Vagina (tissue), 2 donors: ENCODE results near the gene CYP4F3. TPM values are rescaled to one million over a fixed set of nuclear protein-coding genes. Genes with fewer than 3 reads are reported as not detected.
"Not testable (repeated sequence)": the region's sequence is repeated elsewhere in the genome, so short reads cannot be mapped to it uniquely, and the experiment has no call there.

Experiments
- DNase-seq, 2 donors: peaks; one replicate each; pipeline ENCODE4 v3.0.0-alpha.2; 2017; ENCODE audit errors: extremely low spot score in 2 of 2
- H3K27ac ChIP-seq: fragments of 200-600 bp; sonication (generic); one replicate; pipeline ENCODE4 v1.5.1; 2019
- H3K27me3 ChIP-seq: fragments of 200-600 bp; sonication (generic); one replicate; pipeline ENCODE4 v1.5.1; 2019
- H3K36me3 ChIP-seq, 2 donors: fragments of 200-600 bp; sonication (generic); one replicate each; pipeline ENCODE4 v1.5.1; 2017 to 2019
- H3K4me1 ChIP-seq: fragments of 200-600 bp; sonication (generic); one replicate; pipeline ENCODE4 v1.5.1; 2019
- H3K4me3 ChIP-seq, 2 donors: fragments of 200-600 bp; sonication (generic); 1 replicate in 1 of 2; 2 replicates in 1 of 2; pipeline ENCODE4 v1.5.1; 2016 to 2019
- H3K9me3 ChIP-seq: fragments of 200-600 bp; sonication (generic); one replicate; pipeline ENCODE4 v1.5.1; 2019
- POLR2A ChIP-seq, 2 donors: fragments of 450-650 bp; IDR thresholded peaks; one replicate each; pipeline ENCODE4 v1.6.1; 2017; ENCODE audit warnings: antibody characterized with exemption in 2 of 2, mild to moderate bottlenecking in 2 of 2, moderate library complexity in 2 of 2
- POLR2AphosphoS5 ChIP-seq, 2 donors: sonication (generic); formaldehyde crosslinking; IDR thresholded peaks; one replicate each; pipeline ENCODE4 v1.9.0; 2017; ENCODE audit warnings: antibody characterized with exemption in 2 of 2, mild to moderate bottlenecking in 2 of 2, low read depth in 1 of 2; ENCODE audit not compliant: insufficient read depth in 1 of 2
- intact Hi-C: fragments of 100-400 bp; cut with DNase I; formaldehyde crosslinking; loops from one replicate; pipeline ENCODE4 v1.15.1; 2023
- total RNA-seq: library from RNA; depleted of rRNA; stranded (reverse); fragments of >200 nt; gene quantifications from one replicate; pipeline ENCODE4 v1.2.3, GENCODE V29; 2016
- TF ChIP-seq, protein P1 (sequence below), 3 experiments: fragments of 450-650 bp in 2 of 3; fragments of 200-600 bp in 1 of 3; sonication (generic) in 1 of 3; IDR thresholded peaks; one replicate each; pipeline ENCODE4 v1.5.1; 2017 to 2019; ENCODE audit warnings: antibody characterized with exemption in 3 of 3, mild to moderate bottlenecking in 2 of 3, moderate library complexity in 2 of 3

The CYP4F3 gene, protein sequence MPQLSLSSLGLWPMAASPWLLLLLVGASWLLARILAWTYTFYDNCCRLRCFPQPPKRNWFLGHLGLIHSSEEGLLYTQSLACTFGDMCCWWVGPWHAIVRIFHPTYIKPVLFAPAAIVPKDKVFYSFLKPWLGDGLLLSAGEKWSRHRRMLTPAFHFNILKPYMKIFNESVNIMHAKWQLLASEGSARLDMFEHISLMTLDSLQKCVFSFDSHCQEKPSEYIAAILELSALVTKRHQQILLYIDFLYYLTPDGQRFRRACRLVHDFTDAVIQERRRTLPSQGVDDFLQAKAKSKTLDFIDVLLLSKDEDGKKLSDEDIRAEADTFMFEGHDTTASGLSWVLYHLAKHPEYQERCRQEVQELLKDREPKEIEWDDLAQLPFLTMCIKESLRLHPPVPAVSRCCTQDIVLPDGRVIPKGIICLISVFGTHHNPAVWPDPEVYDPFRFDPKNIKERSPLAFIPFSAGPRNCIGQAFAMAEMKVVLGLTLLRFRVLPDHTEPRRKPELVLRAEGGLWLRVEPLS
- 29.7 TPM for total RNA-seq

- Histone ChIP-seq H3K9me3 (no peaks in the 10 kb centered on the region), H3K27me3 (no peaks in the 10 kb centered on the region), H3K36me3 (no peaks in the 10 kb centered on the region), H3K27ac (peak within 1 kb of the TSS; percentile 37), H3K4me1 (peaks cover 16% of the 10 kb centered on the region), H3K4me3 (no peak within 1 kb of the TSS)
- intact Hi-C loops: no loop called here
- DNase-seq: peak; percentile 72 to 96
- TF ChIP-seq, protein P1, sequence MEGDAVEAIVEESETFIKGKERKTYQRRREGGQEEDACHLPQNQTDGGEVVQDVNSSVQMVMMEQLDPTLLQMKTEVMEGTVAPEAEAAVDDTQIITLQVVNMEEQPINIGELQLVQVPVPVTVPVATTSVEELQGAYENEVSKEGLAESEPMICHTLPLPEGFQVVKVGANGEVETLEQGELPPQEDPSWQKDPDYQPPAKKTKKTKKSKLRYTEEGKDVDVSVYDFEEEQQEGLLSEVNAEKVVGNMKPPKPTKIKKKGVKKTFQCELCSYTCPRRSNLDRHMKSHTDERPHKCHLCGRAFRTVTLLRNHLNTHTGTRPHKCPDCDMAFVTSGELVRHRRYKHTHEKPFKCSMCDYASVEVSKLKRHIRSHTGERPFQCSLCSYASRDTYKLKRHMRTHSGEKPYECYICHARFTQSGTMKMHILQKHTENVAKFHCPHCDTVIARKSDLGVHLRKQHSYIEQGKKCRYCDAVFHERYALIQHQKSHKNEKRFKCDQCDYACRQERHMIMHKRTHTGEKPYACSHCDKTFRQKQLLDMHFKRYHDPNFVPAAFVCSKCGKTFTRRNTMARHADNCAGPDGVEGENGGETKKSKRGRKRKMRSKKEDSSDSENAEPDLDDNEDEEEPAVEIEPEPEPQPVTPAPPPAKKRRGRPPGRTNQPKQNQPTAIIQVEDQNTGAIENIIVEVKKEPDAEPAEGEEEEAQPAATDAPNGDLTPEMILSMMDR (IDR thresholded peaks at IDR 0.05): no peak
- TF ChIP-seq POLR2A (IDR thresholded peaks at IDR 0.05) (no peak), POLR2AphosphoS5 (IDR thresholded peaks at IDR 0.05; ENCODE audit: insufficient read depth in 1 of 2, low read depth in 1 of 2) (peak; percentile 45 to 65)
Measured at GRCh38 chr19:15640294-15640903, at the start of gene CYP4F3. CYP4F3 (plus strand) TSS chr19:15640897; CDS start chr19:15641416, 519 bp downstream.

DNA sequence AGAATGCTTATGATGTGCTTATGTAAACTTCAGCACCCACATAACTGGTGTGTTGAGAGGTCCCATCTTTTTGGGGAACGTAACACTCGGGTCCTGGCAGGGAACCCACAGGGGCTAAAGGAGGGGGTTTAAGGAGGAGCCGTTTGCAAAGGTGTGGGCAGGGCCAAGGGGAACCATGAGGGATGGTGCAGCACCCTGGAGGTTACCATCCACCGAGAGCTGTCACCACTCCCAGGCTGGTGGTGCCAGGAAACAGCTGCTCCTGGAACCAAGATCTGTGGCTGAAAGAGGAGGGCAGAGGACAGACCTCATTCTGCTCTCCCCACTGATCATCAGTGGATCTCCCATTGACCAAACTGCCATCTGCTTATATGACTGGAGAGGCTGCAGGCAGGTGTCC is 48.9 kb upstream of the CYP4F3 start:
- H3K4me1 ChIP-seq: no peaks in the 10 kb centered on the region
- H3K27ac ChIP-seq: no peak overlapping the region
- no peaks in the 10 kb centered on the region for H3K27me3 ChIP-seq
- DNase-seq: no peak
- TF ChIP-seq POLR2AphosphoS5 (IDR thresholded peaks at IDR 0.05; ENCODE audit: insufficient read depth in 1 of 2, low read depth in 1 of 2) (no peak), POLR2A (IDR thresholded peaks at IDR 0.05) (no peak)
- TF ChIP-seq, protein P1 (IDR thresholded peaks at IDR 0.05): no peak
- no peaks in the 10 kb centered on the region for H3K9me3 ChIP-seq
- no peak overlapping the region for H3K4me3 ChIP-seq
- intact Hi-C loops: no loop called here
- H3K36me3 ChIP-seq: no peaks in the 10 kb centered on the region

DNA sequence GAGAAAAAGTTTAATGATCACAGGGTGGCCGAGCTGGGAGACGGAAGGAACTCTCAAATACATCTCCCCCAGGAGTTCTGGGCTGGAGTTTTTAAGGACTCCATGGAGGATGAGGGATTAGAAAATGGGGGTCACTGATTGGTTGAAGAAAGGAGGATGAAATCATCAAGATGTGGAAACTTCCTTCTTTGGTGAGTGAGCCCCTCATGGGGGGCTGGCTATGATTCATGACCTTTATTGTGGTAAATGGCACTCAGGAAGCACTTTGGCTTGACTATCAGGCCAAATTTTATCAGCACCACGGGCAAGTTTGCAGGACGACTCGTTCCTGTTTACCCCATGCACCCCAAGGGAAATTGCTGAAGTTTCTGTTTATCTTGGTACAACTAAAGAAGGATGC is 48.2 kb upstream of the CYP4F3 start:
- DNase-seq, H3K27me3 ChIP-seq, H3K36me3 ChIP-seq, intact Hi-C loops, H3K4me1 ChIP-seq, H3K27ac ChIP-seq, H3K9me3 ChIP-seq, H3K4me3 ChIP-seq: not testable (repeated sequence)

- H3K9me3 ChIP-seq, DNase-seq, H3K4me1 ChIP-seq, intact Hi-C loops, H3K27me3 ChIP-seq, H3K27ac ChIP-seq, H3K36me3 ChIP-seq, H3K4me3 ChIP-seq: not testable (repeated sequence)
Measured at GRCh38 chr19:15593766-15594165, 46.9 kb upstream of the CYP4F3 start.

DNA sequence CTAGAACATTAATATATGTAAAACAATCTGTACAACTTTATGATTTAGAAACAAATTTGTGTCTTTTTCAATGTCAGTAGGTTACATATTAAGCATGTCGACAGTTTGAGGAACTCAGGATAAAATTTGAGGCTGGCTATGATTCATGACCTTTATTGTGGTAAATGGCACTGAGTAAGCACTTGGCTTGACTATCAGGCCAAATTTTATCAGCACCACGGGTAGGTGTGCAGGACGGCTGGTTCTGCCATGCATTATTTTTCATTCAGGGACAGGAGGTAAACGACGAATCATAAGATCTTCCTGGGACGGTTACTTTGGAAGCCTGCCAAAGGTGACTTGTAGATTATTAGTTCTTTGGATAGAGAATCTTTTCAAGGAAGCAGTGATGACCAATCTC is 45.6 kb upstream of the CYP4F3 start:
- no peaks in the 10 kb centered on the region for H3K4me1 ChIP-seq
- no peaks in the 10 kb centered on the region for H3K36me3 ChIP-seq
- DNase-seq: no peak
- no peak overlapping the region for H3K27ac ChIP-seq
- intact Hi-C loops: no loop called here
- no peak for TF ChIP-seq POLR2AphosphoS5 (IDR thresholded peaks at IDR 0.05; ENCODE audit: insufficient read depth in 1 of 2, low read depth in 1 of 2)
- TF ChIP-seq POLR2A (IDR thresholded peaks at IDR 0.05): no peak
- TF ChIP-seq, protein P1 (IDR thresholded peaks at IDR 0.05): no peak
- H3K9me3 ChIP-seq: no peaks in the 10 kb centered on the region
- H3K27me3 ChIP-seq: no peaks in the 10 kb centered on the region
- no peak overlapping the region for H3K4me3 ChIP-seq

GRCh38 chr19:15607978-15608925 is 32.4 kb upstream of the CYP4F3 start:
- H3K4me3 ChIP-seq, H3K4me1 ChIP-seq, H3K27ac ChIP-seq, H3K27me3 ChIP-seq, intact Hi-C loops, DNase-seq, H3K9me3 ChIP-seq, H3K36me3 ChIP-seq: not testable (repeated sequence)
